Left ventricle myocardium inferior (tissue), 1 donor: ENCODE data around the gene PDK2. TPM values are rescaled to one million over a fixed set of nuclear protein-coding genes. Genes with fewer than 3 reads are reported as not detected.

Experiments used
- DNase-seq: peaks from one replicate; pipeline ENCODE4 v3.0.0-alpha.2; 2020
- H3K27ac ChIP-seq: fragments of 200-600 bp; replicated peaks from 2 replicates; pipeline ENCODE4 v1.8.0; 2021
- H3K27me3 ChIP-seq: fragments of 200-600 bp; 2 replicates; pipeline ENCODE4 v1.8.0; 2021; ENCODE audit warnings: low read depth
- H3K36me3 ChIP-seq: fragments of 200-600 bp; 2 replicates; pipeline ENCODE4 v1.8.0; 2021
- H3K4me1 ChIP-seq: fragments of 200-600 bp; 2 replicates; pipeline ENCODE4 v1.8.0; 2021
- H3K4me3 ChIP-seq: fragments of 200-600 bp; 2 replicates; pipeline ENCODE4 v1.8.0; 2021; ENCODE audit warnings: mild to moderate bottlenecking, moderate library complexity
- H3K9me3 ChIP-seq: fragments of 200-600 bp; replicated peaks from 2 replicates; pipeline ENCODE4 v1.8.0; 2021
- intact Hi-C: fragments of 100-400 bp; cut with micrococcal nuclease; formaldehyde crosslinking; loops from one replicate; pipeline ENCODE4 v1.11.0; 2022
- long read RNA-seq: library from polyadenylated mRNA; unstranded; transcript quantifications from one replicate; pipeline ENCODE4 v2.0.0, GENCODE V29; 2021
- total RNA-seq: library from RNA; stranded (reverse); fragmentation: NEBNext Ultra II Directional; extraction: Animal tissue kit (Norgen Biotek cat#: 25700); gene quantifications from one replicate; pipeline ENCODE4 v1.2.1, GENCODE V29; 2021
- TF ChIP-seq, protein P1 (sequence below): fragments of 200-600 bp; IDR thresholded peaks from 2 replicates; pipeline ENCODE4 v1.8.0; 2021; ENCODE audit warnings: antibody characterized with exemption, mild to moderate bottlenecking, borderline replicate concordance
- donor health status: DM: no; HTN: yes; CAD: no; lungs with severe emphysema.

The PDK2 gene
- total RNA-seq, result 206 TPM
- long read RNA-seq, transcript PDK2-206 (4 exons, 865 nt), result minor isoform, 20 of 626 reads
- long read RNA-seq, transcript PDK2-203 (11 exons, 3,440 nt), result major isoform, 519 of 626 reads
- long read RNA-seq, partial matches to known transcripts, result 26 of 626 reads
- long read RNA-seq, other reads (novel, unspliced or antisense), result 57 of 626 reads

DNA sequence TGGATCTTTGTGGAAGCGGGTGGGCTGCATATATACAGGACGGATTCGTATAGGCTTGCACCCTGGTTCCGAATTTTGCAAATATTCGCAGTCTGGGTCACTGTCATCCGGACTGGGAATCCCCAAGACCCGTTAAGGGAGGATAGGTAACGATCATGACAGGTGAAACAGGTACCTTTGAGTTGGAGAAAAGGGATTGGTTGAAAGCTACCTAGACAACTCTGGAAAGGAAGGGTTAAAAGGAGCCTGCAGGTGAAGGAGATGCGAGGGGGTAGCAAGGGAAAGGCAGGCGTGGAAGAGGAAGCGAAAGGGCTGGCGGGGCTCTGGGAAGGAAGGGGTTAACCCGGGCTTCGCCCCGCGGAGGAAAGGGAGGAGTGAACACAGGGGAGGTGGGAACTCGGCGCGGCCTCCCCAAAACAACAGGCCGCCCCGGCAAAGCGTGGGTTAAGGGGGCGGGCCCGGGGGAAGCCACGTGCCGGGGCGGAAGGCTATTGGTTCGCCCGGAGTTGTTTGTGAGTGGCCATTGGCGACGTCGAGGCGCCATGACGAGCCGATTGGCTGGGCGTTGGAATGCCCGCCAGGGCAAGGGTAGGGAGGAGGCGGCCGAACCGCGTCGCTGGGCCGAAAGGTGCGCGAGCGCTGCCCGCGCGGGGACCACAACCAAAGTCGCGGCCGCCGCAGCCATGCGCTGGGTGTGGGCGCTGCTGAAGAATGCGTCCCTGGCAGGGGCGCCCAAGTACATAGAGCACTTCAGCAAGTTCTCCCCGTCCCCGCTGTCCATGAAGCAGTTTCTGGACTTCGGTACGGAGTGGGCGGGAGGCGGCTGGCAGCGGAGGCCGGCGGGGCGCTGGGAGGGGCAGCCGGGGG is at the start of gene PDK2:
Gene PDK2 (plus strand): TSS at position 599 of the 867 bp plus-strand sequence. CDS start 85 bp downstream, at position 684.
- Histone ChIP-seq H3K4me3 (peak within 1 kb of the TSS; percentile 99), H3K4me1 (peaks cover 59% of the 10 kb centered on the region), H3K27me3 (no peaks in the 10 kb centered on the region), H3K36me3 (peaks cover 27% of the 10 kb centered on the region), H3K9me3 (no peaks in the 10 kb centered on the region), H3K27ac (peak within 1 kb of the TSS; percentile 97)
- intact Hi-C loops, result loop anchor here (10.0 kb wide), 1 partner anchor 70 kb away; the partner anchor contains the start of gene SGCA
- DNase-seq, result peak; percentile 97
- TF ChIP-seq, protein P1, sequence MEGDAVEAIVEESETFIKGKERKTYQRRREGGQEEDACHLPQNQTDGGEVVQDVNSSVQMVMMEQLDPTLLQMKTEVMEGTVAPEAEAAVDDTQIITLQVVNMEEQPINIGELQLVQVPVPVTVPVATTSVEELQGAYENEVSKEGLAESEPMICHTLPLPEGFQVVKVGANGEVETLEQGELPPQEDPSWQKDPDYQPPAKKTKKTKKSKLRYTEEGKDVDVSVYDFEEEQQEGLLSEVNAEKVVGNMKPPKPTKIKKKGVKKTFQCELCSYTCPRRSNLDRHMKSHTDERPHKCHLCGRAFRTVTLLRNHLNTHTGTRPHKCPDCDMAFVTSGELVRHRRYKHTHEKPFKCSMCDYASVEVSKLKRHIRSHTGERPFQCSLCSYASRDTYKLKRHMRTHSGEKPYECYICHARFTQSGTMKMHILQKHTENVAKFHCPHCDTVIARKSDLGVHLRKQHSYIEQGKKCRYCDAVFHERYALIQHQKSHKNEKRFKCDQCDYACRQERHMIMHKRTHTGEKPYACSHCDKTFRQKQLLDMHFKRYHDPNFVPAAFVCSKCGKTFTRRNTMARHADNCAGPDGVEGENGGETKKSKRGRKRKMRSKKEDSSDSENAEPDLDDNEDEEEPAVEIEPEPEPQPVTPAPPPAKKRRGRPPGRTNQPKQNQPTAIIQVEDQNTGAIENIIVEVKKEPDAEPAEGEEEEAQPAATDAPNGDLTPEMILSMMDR, result no peak

DNA sequence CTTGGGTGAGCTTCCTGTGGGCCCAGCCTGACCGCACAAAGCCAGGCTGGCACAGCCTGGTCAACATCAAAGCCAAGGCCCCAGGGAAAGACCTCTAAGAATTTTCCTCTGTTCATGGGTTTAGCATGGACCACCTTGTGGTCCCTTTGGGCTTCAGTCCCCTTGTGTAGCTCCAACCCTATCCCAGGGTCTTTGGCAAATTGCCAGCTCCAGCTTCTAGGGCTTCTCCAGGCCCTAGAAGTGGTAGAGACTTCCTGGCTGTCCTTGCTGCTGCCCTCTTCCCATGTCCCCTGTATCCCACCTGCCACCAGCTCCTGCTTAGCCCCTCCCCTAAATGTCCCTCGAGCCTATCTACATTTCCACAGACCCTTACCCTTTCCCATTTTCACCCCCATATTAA is 49.0 kb upstream of the PDK2 start:
- peaks cover 31% of the 10 kb centered on the region for H3K4me1 ChIP-seq
- no peak overlapping the region for H3K4me3 ChIP-seq
- H3K9me3 ChIP-seq, result no peaks in the 10 kb centered on the region
- TF ChIP-seq, protein P1, result no peak
- no peaks in the 10 kb centered on the region for H3K36me3 ChIP-seq
- H3K27ac ChIP-seq, result no peak overlapping the region
- DNase-seq, result no peak
- intact Hi-C loops, result no loop called here
- H3K27me3 ChIP-seq, result no peaks in the 10 kb centered on the region

DNA sequence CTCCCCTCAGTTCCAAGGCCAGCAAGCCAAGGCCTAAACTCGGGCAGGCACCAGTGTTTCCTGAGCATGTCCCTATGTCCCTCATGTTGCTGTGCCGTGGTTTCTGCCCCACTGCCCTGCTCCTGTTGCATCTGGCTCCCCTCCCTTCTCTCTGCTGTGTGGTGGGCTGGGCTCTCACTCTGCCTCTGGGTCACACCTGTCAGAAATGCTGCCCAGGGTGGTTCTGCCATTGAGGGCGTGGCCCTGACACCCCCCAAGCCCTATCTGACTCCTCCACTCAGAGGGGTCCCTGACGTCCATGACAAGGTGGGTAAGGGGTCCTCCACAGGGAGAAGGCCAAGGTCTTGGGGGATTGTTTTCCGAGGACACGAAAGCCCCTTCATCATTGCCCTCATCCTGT is 48.5 kb upstream of the PDK2 start:
- Histone ChIP-seq H3K4me3 (no peak overlapping the region), H3K27ac (no peak overlapping the region), H3K27me3 (no peaks in the 10 kb centered on the region), H3K4me1 (peaks cover 31% of the 10 kb centered on the region), H3K36me3 (no peaks in the 10 kb centered on the region), H3K9me3 (no peaks in the 10 kb centered on the region)
- DNase-seq, result no peak
- intact Hi-C loops, result no loop called here
- TF ChIP-seq, protein P1, result no peak

DNA sequence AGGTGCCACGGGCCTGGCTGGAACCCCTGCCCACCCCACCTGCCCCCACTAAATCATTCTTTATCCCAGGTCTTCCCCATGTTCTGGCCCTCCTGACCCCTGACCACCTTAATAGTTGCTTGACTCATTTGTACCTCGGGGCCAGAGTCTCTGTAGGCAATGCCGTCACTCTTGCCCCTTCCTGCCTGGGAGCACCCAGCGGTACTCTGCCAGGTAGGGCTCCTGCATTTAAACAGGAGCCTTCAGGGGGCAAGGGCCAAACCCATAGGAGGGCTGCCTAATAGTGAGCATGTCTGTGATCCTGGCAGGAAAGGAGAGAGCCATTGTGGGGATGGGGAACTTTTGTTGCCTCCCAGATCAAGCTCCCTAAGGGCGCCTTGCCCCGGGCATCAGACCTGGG is 48.1 kb upstream of the PDK2 start:
- H3K9me3 ChIP-seq, result no peaks in the 10 kb centered on the region
- intact Hi-C loops, result no loop called here
- DNase-seq, result no peak
- H3K27ac ChIP-seq, result no peak overlapping the region
- no peaks in the 10 kb centered on the region for H3K27me3 ChIP-seq
- TF ChIP-seq, protein P1, result no peak
- peaks cover 31% of the 10 kb centered on the region for H3K4me1 ChIP-seq
- H3K36me3 ChIP-seq, result no peaks in the 10 kb centered on the region
- H3K4me3 ChIP-seq, result no peak overlapping the region

DNA sequence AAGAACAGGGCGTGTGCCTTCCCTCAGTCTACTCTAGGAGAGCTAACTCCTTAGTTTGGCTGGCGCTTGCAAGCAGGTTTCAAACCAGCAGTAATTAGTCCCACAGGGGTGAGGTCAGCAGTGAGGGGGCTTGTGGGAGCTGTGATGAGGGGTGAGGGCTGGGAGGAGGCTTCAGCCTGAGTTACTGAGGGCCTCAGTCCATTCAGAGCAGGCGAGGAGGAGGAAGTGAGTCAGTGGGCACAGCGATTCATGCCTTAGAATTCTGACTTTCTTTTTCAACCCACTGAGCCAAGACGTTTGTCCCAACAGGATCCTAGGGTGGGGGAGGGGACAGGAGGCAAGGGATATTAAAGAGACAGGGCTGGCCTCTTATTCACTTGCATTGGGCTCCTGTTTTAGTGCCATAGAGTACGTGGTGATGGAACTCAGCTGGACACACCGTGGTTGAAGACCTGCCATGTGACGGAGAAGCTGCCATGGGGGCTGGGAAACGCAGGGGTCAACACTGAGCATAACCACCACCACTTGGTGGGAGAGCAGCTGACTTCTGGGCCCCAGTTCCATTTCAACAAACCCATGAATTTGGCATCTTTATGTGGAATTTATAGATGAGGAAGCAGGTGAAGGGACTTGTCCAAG is 47.5 kb upstream of the PDK2 start:
- TF ChIP-seq, protein P1, result no peak
- no peaks in the 10 kb centered on the region for H3K9me3 ChIP-seq
- H3K4me3 ChIP-seq, result no peak overlapping the region
- no peaks in the 10 kb centered on the region for H3K36me3 ChIP-seq
- no peaks in the 10 kb centered on the region for H3K27me3 ChIP-seq
- no peak overlapping the region for H3K27ac ChIP-seq
- DNase-seq, result no peak
- H3K4me1 ChIP-seq, result peaks cover 33% of the 10 kb centered on the region
- intact Hi-C loops, result no loop called here
